ENCODE data around the gene LHX3. TPM values are rescaled to one million over a fixed set of nuclear protein-coding genes. Genes with fewer than 3 reads are reported as not detected.

The LHX3 gene
- total RNA-seq, 1 experiment from 2014 or later = not detected

DNA sequence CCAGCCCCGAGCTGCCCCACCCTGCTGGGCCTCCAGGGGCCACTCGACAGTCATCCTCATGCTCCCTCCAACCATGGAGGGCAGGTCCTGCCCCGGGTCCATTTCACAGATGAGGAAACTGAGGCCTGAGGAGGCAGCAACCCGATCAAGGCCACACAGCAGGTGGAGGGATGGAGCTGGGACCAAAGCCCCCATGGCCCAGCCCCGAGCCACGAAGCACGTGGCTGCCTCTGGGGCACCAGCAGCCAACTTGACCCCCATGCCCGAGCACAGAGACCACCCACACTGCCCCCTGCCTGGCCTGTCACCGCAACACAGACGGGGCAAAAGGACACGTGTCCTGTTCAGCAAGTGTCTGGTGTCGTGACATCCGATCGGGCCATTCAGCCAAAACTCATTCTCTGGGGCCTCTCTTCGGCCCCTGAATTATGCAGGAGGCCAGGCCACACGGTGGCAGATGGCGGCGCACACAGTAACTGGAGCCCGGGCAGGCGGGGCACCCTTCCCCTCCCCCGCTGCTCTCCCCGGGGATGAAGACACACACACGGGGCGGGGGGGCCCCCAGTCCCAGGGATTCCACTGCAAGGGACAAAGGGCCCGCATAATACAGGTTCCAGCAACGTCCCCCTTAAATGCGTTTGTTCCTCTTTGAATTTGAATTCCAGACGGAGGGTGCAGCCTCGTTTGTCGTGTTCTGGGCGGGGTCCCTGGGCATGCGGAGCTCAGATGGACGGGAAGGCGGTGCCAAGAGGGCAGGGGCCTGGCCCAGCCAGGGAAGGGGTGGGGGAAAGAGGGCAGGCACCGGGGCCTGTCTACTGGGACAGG lies 56.8 kb downstream of the LHX3 start:
- no TSS peak for BruUV-seq (replicated peaks)
- Histone ChIP-seq H3F3A (ENCODE audit: low read length, unreplicated experiment) (no peaks in the 10 kb centered on the region), H3K9me3 (ENCODE audit: low read length) (no peaks in the 10 kb centered on the region), H3K27ac (ENCODE audit: low read length) (no peak overlapping the region), H3K27me3 (ENCODE audit: low read length) (no peaks in the 10 kb centered on the region), H3K4me3 (ENCODE audit: low read length) (no peak overlapping the region), H3K9ac (ENCODE audit: low read length) (no peak overlapping the region), H3K4me1 (ENCODE audit: insufficient read depth, low read length) (no peaks in the 10 kb centered on the region), H3K9me2 (replicated peaks; ENCODE audit: low read length) (no peaks in the 10 kb centered on the region), H3K36me3 (ENCODE audit: low read depth, low read length) (no peaks in the 10 kb centered on the region), H3K79me2 (ENCODE audit: low read length) (no peaks in the 10 kb centered on the region), H2AFZ (ENCODE audit: low read length) (no peak overlapping the region), H4K20me1 (ENCODE audit: low read length) (no peaks in the 10 kb centered on the region), H3K4me2 (ENCODE audit: low read length) (no peak overlapping the region)
- ChIA-PET POLR2A (ENCODE audit: unreplicated experiment) (no interaction called here), CTCF (no interaction called here)
- TF ChIP-seq, protein P1, sequence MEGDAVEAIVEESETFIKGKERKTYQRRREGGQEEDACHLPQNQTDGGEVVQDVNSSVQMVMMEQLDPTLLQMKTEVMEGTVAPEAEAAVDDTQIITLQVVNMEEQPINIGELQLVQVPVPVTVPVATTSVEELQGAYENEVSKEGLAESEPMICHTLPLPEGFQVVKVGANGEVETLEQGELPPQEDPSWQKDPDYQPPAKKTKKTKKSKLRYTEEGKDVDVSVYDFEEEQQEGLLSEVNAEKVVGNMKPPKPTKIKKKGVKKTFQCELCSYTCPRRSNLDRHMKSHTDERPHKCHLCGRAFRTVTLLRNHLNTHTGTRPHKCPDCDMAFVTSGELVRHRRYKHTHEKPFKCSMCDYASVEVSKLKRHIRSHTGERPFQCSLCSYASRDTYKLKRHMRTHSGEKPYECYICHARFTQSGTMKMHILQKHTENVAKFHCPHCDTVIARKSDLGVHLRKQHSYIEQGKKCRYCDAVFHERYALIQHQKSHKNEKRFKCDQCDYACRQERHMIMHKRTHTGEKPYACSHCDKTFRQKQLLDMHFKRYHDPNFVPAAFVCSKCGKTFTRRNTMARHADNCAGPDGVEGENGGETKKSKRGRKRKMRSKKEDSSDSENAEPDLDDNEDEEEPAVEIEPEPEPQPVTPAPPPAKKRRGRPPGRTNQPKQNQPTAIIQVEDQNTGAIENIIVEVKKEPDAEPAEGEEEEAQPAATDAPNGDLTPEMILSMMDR (conservative IDR thresholded peaks at IDR 0.05; ENCODE audit: low read depth, low read length) = no peak
- TF ChIP-seq EZH2 (IDR thresholded peaks at IDR 0.05; ENCODE audit: low read length, unreplicated experiment) (no peak), EZH2phosphoT487 (IDR thresholded peaks at IDR 0.05; ENCODE audit: borderline replicate concordance, low read length) (no peak)
- DNase-seq = no peak
- no peak for ATAC-seq
- intact Hi-C loops (cut with micrococcal nuclease) = no loop called here

- ATAC-seq (no peak), DNase-seq (no peak)
- CTCF ChIA-PET = interaction anchor here (0.6 kb wide), 1 partner anchor 12 kb away, joined by 3 read pairs; no protein-coding TSS in a partner anchor
- no peaks in the 10 kb centered on the region for H3K36me3 ChIP-seq (ENCODE audit: low read depth, low read length)
- H3K9me2 ChIP-seq (replicated peaks; ENCODE audit: low read length) = no peaks in the 10 kb centered on the region
- no peaks in the 10 kb centered on the region for H3K9me3 ChIP-seq (ENCODE audit: low read length)
- no peak overlapping the region for H3K9ac ChIP-seq (ENCODE audit: low read length)
- POLR2A ChIA-PET (ENCODE audit: unreplicated experiment) = no interaction called here
- intact Hi-C loops (cut with micrococcal nuclease) = no loop called here
- H3K27me3 ChIP-seq (ENCODE audit: low read length) = no peaks in the 10 kb centered on the region
- no peak overlapping the region for H3K27ac ChIP-seq (ENCODE audit: low read length)
- no peak overlapping the region for H3K4me2 ChIP-seq (ENCODE audit: low read length)
- no peaks in the 10 kb centered on the region for H3K79me2 ChIP-seq (ENCODE audit: low read length)
- BruUV-seq (replicated peaks) = no TSS peak
- no peaks in the 10 kb centered on the region for H4K20me1 ChIP-seq (ENCODE audit: low read length)
- TF ChIP-seq EZH2 (IDR thresholded peaks at IDR 0.05; ENCODE audit: low read length, unreplicated experiment) = no peak
- TF ChIP-seq, protein P1 (conservative IDR thresholded peaks at IDR 0.05; ENCODE audit: low read depth, low read length) = no peak
- no peak for TF ChIP-seq EZH2phosphoT487 (IDR thresholded peaks at IDR 0.05; ENCODE audit: borderline replicate concordance, low read length)
- no peak overlapping the region for H2AFZ ChIP-seq (ENCODE audit: low read length)
- H3K4me1 ChIP-seq (ENCODE audit: insufficient read depth, low read length) = no peaks in the 10 kb centered on the region
- no peak overlapping the region for H3K4me3 ChIP-seq (ENCODE audit: low read length)
- H3F3A ChIP-seq (ENCODE audit: low read length, unreplicated experiment) = no peaks in the 10 kb centered on the region
These were observed 57.7 kb downstream of the LHX3 start for GRCh38 chr9:136147038-136147889.

Other genes starting within 250 kb of the LHX3 start
- gene UBAC1, start 243.8 kb downstream of the LHX3 start, total RNA-seq (2014; rRNA removed) = 65.9 and 77.3 TPM in 2 replicates
- gene NACC2, start 109.8 kb downstream of the LHX3 start, total RNA-seq (2014; rRNA removed) = 12.3 and 16.5 TPM in 2 replicates
- 62.3 and 64.7 TPM in 2 replicates for gene TMEM250, start 86.3 kb downstream of the LHX3 start, total RNA-seq (2014; rRNA removed)
- 9.9 and 10.7 TPM in 2 replicates for gene QSOX2, start 40.7 kb upstream of the LHX3 start, total RNA-seq (2014; rRNA removed)
- 0.04 TPM in 1 of 2 replicates, not detected in the other for gene CCDC187, start 99.0 kb upstream of the LHX3 start, total RNA-seq (2014; rRNA removed)
- gene GPSM1, start 122.4 kb upstream of the LHX3 start, total RNA-seq (2014; rRNA removed) = 26.9 and 27.8 TPM in 2 replicates
- gene DNLZ, start 158.6 kb upstream of the LHX3 start, total RNA-seq (2014; rRNA removed) = 51.4 and 64.9 TPM in 2 replicates
- 0.52 and 1.1 TPM in 2 replicates for gene CARD9, start 168.5 kb upstream of the LHX3 start, total RNA-seq (2014; rRNA removed)
- gene SNAPC4, start 195.0 kb upstream of the LHX3 start, total RNA-seq (2014; rRNA removed) = 7.5 and 7.8 TPM in 2 replicates
- gene ENTR1, start 205.5 kb upstream of the LHX3 start, total RNA-seq (2014; rRNA removed) = 32.3 and 38.3 TPM in 2 replicates
- 44.3 and 54.9 TPM in 2 replicates for gene PMPCA, start 205.5 kb upstream of the LHX3 start, total RNA-seq (2014; rRNA removed)
- gene INPP5E, start 234.7 kb upstream of the LHX3 start, total RNA-seq (2014; rRNA removed) = 10.7 and 12.2 TPM in 2 replicates